KMS-11 (cell line): ENCODE measurements around the gene PLS1.

Experiments used
- H2AFZ ChIP-seq: fragments of 200-600 bp; sonication (generic); 2 replicates; pipeline ENCODE4 v1.6.1; 2016; ENCODE audit warnings: antibody characterized with exemption, mixed run types, low read depth
- H3K27ac ChIP-seq: fragments of 200-600 bp; sonication (generic); 2 replicates; pipeline ENCODE4 v1.6.1; 2016; ENCODE audit warnings: mild to moderate bottlenecking, mixed run types
- H3K27me3 ChIP-seq: fragments of 200-600 bp; sonication (generic); 2 replicates; pipeline ENCODE4 v1.6.1; 2017; ENCODE audit warnings: mild to moderate bottlenecking, low read depth, mixed run types, moderate library complexity; ENCODE audit not compliant: insufficient read depth
- H3K36me3 ChIP-seq: fragments of 200-600 bp; sonication (generic); 2 replicates; pipeline ENCODE4 v1.6.1; 2017; ENCODE audit warnings: mild to moderate bottlenecking, mixed run types; ENCODE audit not compliant: insufficient read depth
- H3K4me1 ChIP-seq: fragments of 200-600 bp; sonication (generic); 2 replicates; pipeline ENCODE4 v1.6.1; 2016; ENCODE audit warnings: mild to moderate bottlenecking, low read depth, mixed run types; ENCODE audit not compliant: poor library complexity, severe bottlenecking
- H3K4me2 ChIP-seq: fragments of 200-600 bp; sonication (generic); 2 replicates; pipeline ENCODE4 v1.7.0; 2016; ENCODE audit warnings: mild to moderate bottlenecking, mixed run types
- H3K4me3 ChIP-seq: fragments of 200-600 bp; sonication (generic); IDR thresholded peaks from 2 replicates; pipeline ENCODE4 v1.6.1; 2017; ENCODE audit warnings: low read depth, low read length, mixed read lengths; ENCODE audit not compliant: insufficient read depth
- H3K79me2 ChIP-seq: fragments of 200-600 bp; sonication (generic); 2 replicates; pipeline ENCODE4 v1.6.1; 2016; ENCODE audit warnings: low read depth, mixed run types; ENCODE audit not compliant: insufficient read depth
- H3K9ac ChIP-seq: fragments of 200-600 bp; sonication (generic); 2 replicates; pipeline ENCODE4 v1.6.1; 2016; ENCODE audit warnings: mild to moderate bottlenecking, mixed run types
- H4K20me1 ChIP-seq: fragments of 200-600 bp; sonication (generic); 2 replicates; pipeline ENCODE4 v1.6.1; 2016; ENCODE audit warnings: mild to moderate bottlenecking, mixed run types; ENCODE audit not compliant: insufficient read depth
- TF ChIP-seq, protein P1 (sequence below): fragments of 200-600 bp; sonication (generic); conservative IDR thresholded peaks from 2 replicates; pipeline ENCODE4 v1.6.1; 2017; ENCODE audit warnings: low read depth, mild to moderate bottlenecking, antibody characterized with exemption, low read length, moderate library complexity, mixed read lengths

PLS1 gene

DNA sequence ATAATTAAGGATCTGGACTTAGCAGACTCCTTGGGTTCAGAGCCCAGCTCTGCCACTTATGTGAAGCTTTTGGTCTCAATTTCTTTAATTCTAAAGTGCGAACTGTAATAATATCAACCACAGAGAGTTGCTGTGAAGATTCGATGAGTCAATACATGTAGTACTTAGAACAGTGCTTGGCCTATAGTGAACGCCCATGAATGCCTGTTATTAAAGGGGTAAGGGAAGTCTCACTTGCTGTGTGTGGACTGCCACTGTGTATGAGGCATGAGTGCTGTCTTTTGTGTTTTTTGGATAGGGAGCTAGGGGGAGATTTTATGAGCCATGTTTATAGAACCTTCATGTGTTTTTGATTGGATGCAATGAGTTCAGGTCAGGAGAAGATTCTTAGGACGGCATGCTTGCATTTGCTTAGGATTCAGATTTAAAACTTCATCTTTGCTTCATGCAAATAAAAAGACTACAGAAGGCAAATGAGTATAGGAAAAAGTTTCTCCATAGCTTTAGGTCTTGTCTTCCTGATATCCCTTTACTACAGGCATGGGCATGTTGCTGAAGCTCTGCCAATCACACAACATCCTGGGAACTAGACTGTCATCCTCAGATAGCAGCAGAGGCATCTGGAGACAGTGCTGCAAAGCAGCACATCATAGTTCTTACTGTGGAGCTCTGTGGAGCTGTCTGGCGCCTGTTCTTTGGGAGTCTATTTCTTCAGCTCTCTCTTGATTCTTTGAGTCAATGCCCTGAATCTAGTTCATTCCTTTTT is 50.0 kb downstream of the PLS1 start:
- H3K4me2 ChIP-seq, result no peak overlapping the region

DNA sequence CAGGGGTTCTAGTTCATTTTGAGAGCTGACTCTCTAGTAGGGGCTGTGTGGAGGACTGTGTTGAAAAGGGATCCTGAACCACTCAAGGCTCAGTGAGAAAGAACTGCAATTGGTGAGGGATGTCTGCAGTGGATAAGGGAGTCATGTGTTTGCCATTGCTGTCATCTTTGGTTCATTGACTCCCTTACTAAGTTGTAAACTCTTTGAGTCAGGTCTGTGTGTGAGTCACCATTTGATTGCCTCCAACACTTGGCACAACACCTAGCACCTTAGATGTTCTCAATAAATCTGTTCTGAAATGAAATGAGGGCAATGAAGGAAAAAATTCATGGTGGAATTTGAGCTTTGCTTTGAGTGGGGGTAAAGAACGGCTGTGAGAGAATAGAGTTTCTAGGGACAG is 51.7 kb downstream of the PLS1 start:
- no peak overlapping the region for H3K4me3 ChIP-seq
- no peak overlapping the region for H2AFZ ChIP-seq
- no peaks in the 10 kb centered on the region for H3K36me3 ChIP-seq
- no peaks in the 10 kb centered on the region for H4K20me1 ChIP-seq
- H3K79me2 ChIP-seq, result no peaks in the 10 kb centered on the region
- TF ChIP-seq, protein P1, sequence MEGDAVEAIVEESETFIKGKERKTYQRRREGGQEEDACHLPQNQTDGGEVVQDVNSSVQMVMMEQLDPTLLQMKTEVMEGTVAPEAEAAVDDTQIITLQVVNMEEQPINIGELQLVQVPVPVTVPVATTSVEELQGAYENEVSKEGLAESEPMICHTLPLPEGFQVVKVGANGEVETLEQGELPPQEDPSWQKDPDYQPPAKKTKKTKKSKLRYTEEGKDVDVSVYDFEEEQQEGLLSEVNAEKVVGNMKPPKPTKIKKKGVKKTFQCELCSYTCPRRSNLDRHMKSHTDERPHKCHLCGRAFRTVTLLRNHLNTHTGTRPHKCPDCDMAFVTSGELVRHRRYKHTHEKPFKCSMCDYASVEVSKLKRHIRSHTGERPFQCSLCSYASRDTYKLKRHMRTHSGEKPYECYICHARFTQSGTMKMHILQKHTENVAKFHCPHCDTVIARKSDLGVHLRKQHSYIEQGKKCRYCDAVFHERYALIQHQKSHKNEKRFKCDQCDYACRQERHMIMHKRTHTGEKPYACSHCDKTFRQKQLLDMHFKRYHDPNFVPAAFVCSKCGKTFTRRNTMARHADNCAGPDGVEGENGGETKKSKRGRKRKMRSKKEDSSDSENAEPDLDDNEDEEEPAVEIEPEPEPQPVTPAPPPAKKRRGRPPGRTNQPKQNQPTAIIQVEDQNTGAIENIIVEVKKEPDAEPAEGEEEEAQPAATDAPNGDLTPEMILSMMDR, result no peak
- H3K9ac ChIP-seq, result no peak overlapping the region
- no peaks in the 10 kb centered on the region for H3K4me1 ChIP-seq
- no peak overlapping the region for H3K4me2 ChIP-seq
- no peaks in the 10 kb centered on the region for H3K27me3 ChIP-seq
- H3K27ac ChIP-seq, result no peak overlapping the region

More for the DNA sequence above, 50.0 kb downstream of the PLS1 start:
- Histone ChIP-seq H3K36me3 (no peaks in the 10 kb centered on the region), H3K4me3 (no peak overlapping the region), H2AFZ (no peak overlapping the region), H4K20me1 (no peaks in the 10 kb centered on the region), H3K9ac (no peak overlapping the region), H3K27me3 (no peaks in the 10 kb centered on the region), H3K27ac (no peak overlapping the region), H3K4me1 (no peaks in the 10 kb centered on the region), H3K79me2 (no peaks in the 10 kb centered on the region)
- TF ChIP-seq, protein P1, result no peak

DNA sequence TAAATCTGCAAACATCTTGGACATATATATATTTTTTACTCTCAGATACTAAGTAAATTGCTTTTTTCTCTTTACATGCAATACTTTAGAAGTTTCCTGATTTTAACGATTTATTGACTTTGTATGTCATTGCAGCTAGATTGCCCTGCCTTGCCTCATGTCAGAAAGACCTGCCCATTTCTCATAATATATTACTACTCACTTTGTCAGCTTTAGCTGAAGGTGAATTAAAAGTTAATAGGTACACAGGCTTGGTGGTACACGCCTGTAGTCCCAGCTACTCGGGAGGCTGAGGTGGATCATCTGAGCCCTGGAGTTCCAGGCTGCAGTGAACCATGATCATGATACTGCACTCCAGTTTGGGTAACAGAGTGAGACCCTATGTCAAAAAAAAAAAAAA is 52.8 kb downstream of the PLS1 start:
- Histone ChIP-seq H3K4me1 (no peaks in the 10 kb centered on the region), H3K4me3 (no peak overlapping the region), H4K20me1 (no peaks in the 10 kb centered on the region), H2AFZ (no peak overlapping the region), H3K36me3 (no peaks in the 10 kb centered on the region), H3K4me2 (no peak overlapping the region), H3K9ac (no peak overlapping the region), H3K79me2 (no peaks in the 10 kb centered on the region), H3K27me3 (no peaks in the 10 kb centered on the region), H3K27ac (no peak overlapping the region)
- TF ChIP-seq, protein P1, result no peak

DNA sequence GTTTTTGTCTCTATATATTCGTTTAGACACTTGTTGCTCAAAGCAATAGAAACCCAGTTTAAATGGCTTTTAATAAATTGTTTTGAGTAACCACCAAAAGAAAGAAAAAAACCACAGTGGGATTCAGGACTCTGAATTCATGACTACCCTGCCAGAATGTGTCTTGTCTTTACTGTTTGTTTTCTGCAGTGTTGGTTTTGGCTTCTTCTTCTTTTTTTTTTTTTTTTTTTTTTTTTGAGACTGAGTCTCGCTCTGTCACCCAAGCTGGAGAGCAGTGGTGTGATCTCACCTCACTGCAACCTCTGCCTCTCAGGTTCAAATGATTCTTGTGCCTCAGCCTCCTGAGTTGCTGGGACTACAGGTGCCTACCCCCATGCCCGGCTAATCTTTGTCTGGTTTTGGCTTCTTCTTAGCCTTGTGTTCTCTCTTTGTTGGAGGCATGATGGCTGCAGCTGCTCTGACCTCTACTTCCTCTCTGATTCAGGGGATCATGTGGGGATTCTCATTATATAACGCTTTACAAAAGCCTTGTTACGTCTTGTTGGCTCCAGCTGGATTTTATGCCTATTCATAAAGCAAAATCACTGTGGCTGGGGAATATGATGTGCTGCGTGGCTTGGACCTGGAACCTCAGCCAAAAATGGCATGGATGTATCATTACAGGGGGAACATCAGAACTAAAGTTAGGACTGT is 54.0 kb downstream of the PLS1 start:
- Histone ChIP-seq H4K20me1 (no peaks in the 10 kb centered on the region), H3K4me2 (no peak overlapping the region), H3K4me1 (no peaks in the 10 kb centered on the region), H3K79me2 (no peaks in the 10 kb centered on the region), H3K27ac (no peak overlapping the region), H3K9ac (no peak overlapping the region), H3K27me3 (no peaks in the 10 kb centered on the region), H3K4me3 (no peak overlapping the region), H3K36me3 (no peaks in the 10 kb centered on the region), H2AFZ (no peak overlapping the region)
- TF ChIP-seq, protein P1, result no peak
